NCI-H446 treated with DMSO at 0.1 percent for 48 hours (cell line): ENCODE data around the gene FBXO15.

Experiments used
- DNase-seq: peaks from one replicate; lab custom pipeline; 2025; lab: John Stamatoyannopoulos, UW

FBXO15 gene

GRCh38 chr18:74113711-74114110 lies 33.9 kb downstream of the FBXO15 start:
- no peak for DNase-seq

DNA sequence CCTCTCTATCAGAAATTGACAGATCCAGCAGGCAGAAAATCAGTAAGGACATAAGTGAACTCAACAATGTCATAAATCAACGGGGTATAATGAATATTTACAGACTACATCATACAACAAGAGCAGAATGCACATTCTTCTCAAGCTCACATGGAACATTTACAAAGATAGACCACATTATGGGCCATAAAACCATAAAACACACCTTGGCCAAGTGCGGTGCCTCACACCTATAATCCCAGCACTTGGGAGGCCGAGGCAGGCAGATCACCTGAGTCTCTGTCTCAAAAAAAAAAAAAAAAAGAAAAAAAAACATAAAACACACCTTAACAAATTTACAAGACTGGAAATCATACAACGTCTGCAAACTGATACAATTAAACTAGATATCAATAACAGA lies 36.7 kb downstream of the FBXO15 start:
- DNase-seq, result no peak

DNA sequence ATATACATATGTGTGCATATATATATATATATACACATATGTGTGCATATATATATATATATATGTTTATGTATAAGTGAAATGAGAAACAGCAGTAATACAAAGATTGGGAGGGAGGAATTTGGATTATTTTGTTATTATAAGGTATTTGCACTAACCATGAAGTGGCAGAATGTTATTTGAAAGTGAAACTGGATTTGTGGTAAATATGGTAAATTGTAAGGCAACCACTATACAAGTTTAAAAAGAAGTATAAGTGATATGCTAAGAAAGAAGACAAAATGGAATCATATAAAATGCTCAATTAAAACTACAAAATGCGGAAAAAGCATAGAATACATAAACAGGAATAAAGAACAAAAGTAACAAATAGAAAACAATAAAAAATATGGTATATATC lies 37.5 kb downstream of the FBXO15 start:
- no peak for DNase-seq

GRCh38 chr18:74108460-74108859 lies 39.2 kb downstream of the FBXO15 start:
- DNase-seq, result no peak

GRCh38 chr18:74097803-74098202 lies 49.8 kb downstream of the FBXO15 start:
- DNase-seq, result no peak

GRCh38 chr18:74092922-74093321 lies 54.7 kb downstream of the FBXO15 start:
- no peak for DNase-seq

GRCh38 chr18:74084184-74084855 lies 63.3 kb downstream of the FBXO15 start:
- DNase-seq, result no peak

DNA sequence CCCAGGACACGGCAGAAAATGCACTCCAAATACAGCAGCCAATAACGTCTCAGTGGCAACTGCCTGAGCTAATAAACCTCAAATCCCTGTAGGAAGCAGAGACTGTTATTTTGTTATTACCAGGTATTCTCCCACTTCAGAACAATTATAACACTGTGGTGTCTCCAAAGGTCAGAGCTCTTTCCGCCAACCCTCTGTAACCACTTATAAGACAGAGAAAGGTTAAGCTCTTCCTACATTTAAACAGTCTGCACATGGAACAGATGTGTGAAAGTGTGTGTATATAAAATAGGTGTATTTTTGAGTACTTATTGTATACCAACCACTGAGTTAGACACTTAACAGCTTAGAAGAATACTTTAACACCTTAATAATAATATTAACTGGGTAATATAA lies 64.1 kb downstream of the FBXO15 start:
- DNase-seq, result no peak

DNA sequence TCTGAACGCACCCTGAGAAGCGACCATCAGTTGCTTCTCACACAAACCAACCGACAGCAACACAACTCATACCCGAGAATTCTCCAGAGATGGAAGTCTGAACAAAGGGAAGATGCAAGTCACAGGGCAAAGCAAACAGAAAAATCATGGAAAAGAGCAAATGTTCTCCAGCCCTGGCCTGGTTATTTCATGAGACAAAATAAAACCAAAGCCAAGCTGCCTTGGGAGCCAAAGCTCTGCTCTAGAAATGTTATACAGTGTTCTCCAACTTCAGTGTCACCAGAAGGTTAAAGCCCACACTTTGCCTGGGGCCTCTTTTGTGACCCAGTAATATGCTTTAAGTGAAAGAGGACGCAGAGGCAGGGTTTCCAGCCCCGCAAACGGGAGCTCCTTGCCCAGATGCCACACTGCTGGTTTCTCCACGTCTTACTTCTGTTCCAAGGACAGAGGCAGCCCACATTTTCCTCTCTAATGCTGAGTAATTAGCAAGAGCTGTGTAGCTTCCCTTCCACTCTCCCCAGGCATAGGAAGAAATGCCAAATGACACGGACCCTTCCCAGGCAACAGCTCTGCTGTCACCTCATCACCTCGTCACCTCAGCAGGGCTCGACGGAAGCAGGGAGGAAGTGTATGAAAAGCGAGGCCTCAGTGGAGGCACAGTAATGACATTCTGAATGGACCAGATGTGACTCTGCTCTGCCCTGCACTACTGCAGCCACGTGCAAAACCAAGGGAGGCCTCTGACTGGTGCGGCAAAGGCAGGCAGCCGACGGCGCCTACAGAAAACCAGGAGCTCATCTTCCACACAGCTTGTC lies 64.7 kb downstream of the FBXO15 start:
- DNase-seq, result no peak

DNA sequence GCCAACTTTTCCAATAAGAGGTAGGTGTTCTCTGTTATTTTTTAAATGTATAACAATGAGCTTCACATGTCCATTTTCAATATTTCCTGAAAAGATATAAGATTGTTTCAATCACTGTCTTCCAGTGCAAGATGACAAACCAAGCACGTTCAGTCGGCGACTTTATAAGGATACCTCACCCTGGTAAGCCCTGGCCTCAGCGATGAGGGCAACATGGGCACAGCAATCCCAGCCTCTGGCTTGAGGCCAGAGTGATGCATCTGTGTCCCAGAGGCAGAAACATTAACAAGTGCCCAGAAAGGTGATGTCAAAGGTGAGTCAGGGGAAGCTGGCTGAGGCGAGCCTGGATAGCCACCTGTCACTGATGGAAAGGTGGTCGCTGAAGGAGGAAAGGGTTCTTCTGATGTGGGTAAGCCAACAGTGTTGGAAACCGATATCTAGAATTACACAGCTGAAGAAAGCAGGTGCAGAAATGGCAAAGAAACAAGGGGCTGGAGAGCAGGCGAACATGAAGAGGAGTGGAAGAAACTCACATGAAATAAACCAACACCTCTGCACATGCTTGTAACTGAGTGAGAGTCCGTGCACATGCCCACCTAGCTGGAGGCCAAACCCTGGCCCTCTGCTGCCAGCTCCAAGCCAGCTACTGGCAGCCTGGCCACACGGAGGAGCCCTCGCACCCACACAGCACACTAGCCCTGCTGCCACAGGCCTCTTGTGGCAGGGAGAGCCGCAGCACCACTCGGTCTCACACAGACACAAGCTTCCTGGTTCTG lies 65.5 kb downstream of the FBXO15 start:
- DNase-seq, result no peak

DNA sequence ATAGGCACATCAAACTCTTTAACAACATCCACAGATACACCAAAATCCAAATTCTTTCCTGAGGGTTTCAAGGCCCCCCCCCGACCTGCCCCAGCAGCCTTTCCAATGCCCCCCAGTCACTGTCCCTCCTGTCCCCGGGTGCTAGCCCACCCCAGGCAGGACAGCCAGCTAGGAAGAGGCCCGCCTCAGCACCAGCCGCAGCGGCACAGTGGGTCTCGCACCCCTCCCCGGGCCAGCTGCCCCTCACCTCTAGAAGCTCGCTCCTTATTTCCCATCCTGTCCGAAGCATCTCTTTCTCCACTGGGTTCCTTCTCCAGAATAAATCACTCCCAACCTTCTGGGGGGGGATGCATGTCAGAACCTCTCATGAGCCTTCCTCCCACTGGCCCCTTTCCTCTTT lies 69.4 kb downstream of the FBXO15 start:
- DNase-seq, result no peak

DNA sequence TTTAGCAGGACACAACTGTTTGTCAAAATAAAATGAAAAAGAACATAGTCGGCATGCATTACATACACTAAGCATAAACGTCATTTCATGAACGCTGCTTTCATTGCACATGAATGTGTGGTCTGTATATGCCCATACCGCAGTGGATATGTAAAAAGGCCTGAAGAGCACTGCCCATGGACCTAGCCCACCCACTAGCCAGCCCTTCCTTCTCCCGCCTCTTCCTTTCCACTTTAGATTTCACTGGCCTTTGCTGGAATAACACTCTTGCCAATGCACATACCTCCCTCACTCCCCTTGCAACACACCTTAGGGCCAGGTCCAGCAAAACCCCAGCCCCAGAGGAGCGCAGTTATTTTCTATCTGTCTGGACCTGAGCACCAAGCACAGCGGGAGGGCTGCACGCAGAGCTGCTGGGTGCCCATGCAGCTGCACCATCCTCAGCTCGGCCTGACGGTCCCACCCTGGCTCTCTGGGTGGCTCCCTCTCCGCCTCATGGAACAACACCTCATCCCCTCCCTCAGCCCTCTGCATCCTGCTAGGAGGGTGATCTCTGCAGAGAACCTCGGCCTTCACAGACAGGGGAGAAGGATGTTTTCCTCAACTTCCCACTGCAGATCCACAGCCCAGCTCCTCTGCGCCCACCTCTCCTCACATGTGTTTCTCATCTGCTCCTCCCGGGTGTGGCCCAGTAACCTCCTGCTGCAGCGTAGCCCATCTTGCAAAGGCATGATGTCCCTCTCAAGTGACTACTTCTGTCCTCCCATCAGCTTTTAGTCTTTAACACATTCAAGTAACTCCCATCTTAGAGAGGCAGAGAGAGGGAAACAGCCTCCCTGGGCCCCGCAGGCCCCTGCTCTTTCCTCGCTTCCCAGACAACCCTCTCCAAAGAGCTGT lies 72.7 kb downstream of the FBXO15 start:
- no peak for DNase-seq

DNA sequence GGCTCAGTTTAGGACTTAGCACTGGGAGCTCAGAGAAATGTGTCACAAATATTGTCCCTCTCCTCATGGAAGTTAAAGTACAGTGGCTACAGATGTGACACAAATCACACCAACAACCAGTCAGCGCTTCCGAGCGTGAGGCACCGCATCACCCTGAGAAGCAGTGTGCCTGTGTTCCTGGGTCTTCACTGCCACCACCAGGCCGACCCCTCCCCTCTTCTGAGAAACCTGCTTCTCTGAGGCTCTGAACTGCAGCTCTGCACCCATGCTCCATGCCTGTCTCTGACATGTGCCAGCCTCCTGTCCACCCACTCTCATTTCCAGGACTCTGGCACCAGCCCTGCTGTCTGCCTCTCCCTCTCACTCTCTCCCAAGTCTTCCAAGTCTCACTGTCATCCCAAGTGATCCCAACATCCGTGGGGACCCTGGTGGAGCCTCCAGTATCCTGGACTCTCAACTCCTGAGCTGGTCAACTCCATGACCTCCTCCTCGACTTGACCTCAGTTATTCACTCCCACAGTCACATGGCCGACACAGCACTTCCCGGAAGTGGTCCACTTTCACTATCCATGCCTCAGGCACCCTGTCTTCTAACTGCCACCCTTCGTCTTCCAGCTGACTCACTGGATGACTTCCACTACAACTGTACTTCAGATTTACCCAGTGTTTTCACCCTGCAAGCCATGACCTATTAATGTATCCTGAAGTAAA lies 73.5 kb downstream of the FBXO15 start:
- no peak for DNase-seq

GRCh38 chr18:74069178-74070050 lies 78.2 kb downstream of the FBXO15 start:
- DNase-seq, result no peak

GRCh38 chr18:74068296-74068695 lies 79.3 kb downstream of the FBXO15 start:
- DNase-seq, result no peak

DNA sequence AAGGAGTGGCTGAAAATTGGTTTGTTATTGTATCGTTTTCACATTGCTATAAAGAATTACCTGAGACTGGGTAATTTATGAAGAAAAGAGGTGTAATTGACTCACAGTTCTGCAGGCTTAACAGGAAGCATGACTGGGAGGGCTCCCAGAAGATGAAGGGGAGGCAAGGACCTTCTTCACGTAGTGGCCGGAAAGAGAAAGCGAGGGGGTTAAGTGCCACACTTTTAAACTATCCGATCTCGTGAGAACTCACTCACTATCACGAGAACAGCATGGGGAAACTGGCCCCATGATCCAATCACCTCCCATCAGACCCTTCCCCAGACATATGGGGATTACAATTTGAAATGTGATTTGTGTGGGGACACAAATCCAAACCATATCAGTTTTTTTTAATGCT lies 81.6 kb downstream of the FBXO15 start:
- DNase-seq, result no peak

GRCh38 chr18:74065366-74065765 lies 82.3 kb downstream of the FBXO15 start:
- DNase-seq, result no peak

DNA sequence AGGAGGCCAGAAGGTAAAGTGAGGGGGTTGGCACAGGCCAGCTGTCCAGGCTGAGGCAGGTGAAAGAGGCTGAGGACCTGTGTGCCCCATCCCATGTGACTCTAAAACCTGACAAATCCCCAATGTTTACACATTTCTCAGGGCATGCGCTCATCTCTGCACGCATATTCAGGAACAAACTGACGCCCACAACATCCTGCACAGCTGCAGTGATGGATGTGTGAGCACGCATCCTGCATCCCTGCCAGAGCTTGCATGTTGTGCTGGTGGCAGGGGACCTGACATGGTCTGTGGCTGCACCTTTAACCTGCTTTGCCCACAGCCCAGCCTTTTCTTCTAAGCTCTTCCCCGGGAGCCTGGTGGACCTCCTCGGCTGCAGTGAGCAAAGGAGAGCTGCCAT lies 83.1 kb downstream of the FBXO15 start:
- no peak for DNase-seq

GRCh38 chr18:74063557-74063956 lies 84.1 kb downstream of the FBXO15 start:
- DNase-seq, result no peak

GRCh38 chr18:74063023-74063422 lies 84.6 kb downstream of the FBXO15 start:
- no peak for DNase-seq
